ENCODE results near the gene TRIP13. TPM values are rescaled to one million over a fixed set of nuclear protein-coding genes. Genes with fewer than 3 reads are reported as not detected.
"Not testable (repeated sequence)": the region's sequence is repeated elsewhere in the genome, so short reads cannot be mapped to it uniquely, and the experiment has no call there.

The TRIP13 gene
- total RNA-seq, 1 donor from 2014 or later, result 5.8 TPM

DNA sequence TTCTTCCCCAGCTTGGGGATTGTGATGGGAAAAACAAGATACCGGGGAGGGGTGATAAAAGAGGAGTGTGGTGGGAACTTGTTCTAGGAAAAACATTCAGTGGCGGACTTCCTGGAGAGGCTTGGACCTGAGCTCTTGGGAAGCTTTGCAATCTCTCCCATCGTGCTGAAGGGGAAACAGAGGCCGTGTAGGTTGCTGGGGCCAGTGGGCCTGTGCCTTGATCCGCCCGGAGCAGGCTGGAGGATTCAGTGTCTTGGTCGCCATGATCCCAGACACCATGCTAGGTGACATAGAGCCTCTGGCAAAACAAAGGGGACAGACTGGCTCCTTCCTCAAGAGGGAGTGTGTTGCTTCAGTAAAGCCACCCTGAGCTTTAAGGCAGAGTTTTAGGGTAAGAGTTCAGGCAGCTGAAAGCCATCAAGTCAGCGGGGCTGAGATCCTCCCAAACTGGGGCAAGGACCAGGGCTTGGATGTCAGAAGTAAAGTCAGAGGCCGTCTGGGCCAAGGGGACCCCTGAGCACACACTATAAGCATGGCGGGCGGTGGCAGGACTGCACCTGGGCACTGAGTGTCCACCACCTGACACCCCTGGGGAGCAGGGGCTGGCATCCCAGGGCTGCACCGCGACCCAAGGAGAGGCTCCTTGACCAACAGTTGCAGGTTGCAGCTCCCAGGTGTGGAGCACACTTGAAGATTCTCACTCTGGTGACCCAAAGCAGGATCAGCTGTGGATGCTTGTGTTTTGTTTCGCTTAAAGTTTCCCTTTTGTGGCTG is 44.7 kb downstream of the TRIP13 start:
- no peak for DNase-seq

DNA sequence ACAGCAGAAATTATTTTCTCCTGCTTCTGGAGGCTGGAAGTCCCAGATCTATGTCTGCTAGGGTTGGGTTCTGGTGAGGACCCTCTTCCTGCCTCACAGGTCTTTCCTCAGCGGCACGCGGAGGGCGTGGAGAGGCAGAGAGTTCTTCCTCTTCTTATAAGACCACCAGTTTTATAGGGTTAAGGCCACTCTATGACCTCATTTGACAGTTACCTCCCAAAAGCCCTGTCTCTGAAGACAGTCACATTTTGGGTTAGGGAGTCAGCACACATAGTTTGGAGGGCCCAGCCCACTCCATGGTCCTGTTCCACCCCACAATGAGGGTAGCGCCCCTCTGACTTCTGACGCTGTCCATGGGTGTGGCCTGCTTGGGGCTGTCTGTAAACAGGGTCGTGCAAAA is 46.7 kb downstream of the TRIP13 start:
- DNase-seq, result no peak

DNA sequence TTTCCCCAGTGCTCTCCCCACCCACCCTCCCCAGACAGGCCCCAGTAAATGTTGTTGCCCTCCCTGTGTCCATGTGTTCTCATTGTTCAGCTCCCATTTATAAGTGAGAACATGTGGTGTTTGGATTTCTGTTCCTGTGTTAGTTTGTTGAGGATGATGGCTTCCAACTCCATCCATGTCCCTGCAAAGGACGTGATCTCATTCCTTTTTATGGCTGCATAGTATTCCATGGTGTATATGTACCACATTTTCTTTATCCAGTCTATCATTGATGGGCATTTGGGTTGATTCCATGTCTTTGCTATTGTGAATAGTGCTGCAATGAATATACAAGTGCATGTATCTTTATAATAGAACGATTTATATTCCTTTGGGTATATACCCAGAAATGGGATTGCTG is 48.1 kb downstream of the TRIP13 start:
- DNase-seq, result not testable (repeated sequence)

DNA sequence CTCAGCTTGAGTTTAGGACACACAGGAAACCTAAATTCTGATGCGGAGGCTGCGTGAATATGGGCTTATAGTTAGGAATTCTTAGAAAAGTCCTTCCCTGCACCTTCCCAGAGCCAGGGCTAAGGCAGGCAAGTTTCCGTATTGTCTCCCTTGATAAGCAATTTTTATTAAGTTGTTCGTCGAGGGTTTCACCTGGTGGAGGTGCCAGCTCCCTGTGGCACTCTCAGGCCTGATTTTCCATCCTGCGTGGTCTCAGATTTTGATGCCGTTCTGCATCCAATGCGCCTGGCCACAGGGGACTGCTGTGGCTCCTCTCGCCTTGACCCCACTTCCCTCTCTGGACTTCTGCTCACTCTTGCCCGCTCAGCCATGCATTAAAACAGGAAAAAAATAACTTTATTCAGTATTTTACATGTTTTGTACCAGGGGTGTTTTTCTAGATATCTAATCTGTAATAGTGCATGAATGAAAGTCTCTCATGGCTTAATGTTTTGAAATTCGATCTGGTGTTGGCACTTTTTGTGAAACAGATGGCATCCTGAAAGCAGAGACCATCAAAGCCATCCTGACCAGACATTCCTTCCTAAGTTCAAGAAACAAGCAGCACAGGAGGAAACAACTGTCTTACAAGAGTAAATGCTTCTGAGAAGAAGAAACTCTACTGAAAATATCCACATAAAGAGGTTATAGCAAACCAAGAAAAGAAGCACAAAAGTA is 50.7 kb downstream of the TRIP13 start:
- DNase-seq, result peak; percentile 70

DNA sequence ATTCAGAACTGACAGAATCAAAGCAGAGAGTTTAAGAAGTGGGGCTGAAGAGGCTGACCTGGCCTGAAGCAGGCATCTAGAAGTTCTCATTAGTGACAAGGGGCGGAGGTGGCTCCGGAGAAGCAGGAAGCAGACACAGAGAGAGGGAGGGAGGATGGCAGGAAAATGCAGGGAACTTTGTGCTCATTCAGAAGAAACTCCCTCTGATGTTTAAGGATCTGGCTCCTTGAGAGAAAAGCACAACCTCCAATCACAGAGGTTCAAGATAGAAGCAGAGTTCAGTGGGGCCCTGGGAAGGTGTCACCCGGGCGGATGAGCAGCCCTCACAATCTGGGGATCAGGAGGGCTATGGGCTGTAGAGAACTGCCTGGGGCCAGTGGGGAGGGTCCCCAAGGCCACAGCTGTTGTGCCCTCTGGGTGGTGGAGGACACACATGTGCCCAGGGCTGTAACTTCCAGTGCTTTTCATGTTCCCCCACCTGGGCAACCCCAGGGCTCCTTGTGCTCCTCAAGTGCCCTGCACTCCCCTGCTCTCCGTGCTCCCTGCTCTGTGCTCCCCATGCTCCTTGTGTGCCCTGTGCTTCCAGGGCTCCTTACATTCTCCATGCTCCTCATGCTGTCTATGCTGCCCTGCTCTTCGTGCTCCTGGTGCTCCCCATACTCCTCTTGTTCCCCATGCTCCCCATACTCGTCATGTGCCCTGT is 51.4 kb downstream of the TRIP13 start:
- no peak for DNase-seq

DNA sequence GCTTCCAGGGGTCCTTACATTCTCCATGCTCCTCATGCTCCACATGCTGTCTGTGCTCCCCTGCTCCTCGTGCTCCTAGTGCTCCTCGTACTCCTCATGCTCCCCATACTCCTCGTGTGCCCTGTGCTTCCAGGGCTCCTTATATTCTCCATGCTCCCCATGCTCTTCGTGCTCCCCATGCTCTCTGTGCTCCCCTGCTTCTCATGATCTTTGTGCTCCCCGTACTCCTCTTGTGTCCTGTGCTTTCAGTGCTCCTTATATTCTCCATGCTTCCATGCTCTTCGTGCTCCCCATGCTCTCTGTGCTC is 51.9 kb downstream of the TRIP13 start:
- no peak for DNase-seq

DNA sequence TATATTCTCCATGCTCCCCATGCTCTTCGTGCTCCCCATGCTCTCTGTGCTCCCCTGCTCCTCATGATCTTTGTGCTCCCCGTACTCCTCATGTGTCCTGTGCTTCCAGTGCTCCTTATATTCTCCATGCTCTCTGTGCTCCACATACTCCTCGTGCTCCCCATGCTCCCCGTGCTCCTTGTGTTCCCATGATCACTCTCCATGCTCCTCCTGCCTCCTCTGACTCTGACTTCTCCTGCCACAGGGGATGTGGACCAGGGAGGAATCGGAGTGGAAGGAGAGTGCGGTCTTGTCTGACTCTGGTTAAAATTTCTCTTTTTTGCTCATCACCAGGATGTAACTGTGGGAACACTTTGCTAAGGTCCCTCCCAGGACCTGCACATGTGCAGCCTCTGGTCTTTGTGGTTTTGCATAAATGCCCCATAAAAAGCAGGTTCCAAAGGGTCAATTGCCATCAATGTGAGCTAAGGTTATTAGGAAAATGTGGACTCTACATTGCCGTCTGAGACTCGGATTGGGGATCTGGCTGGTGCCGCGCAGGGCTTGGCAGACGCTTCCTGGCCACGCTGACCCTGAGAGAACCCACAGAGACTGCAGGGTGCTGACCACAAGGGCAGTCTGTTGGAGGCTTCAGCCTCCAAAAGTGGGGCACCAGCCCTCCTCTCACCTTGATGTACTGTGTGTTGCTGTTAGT is 52.5 kb downstream of the TRIP13 start:
- DNase-seq, result no peak

DNA sequence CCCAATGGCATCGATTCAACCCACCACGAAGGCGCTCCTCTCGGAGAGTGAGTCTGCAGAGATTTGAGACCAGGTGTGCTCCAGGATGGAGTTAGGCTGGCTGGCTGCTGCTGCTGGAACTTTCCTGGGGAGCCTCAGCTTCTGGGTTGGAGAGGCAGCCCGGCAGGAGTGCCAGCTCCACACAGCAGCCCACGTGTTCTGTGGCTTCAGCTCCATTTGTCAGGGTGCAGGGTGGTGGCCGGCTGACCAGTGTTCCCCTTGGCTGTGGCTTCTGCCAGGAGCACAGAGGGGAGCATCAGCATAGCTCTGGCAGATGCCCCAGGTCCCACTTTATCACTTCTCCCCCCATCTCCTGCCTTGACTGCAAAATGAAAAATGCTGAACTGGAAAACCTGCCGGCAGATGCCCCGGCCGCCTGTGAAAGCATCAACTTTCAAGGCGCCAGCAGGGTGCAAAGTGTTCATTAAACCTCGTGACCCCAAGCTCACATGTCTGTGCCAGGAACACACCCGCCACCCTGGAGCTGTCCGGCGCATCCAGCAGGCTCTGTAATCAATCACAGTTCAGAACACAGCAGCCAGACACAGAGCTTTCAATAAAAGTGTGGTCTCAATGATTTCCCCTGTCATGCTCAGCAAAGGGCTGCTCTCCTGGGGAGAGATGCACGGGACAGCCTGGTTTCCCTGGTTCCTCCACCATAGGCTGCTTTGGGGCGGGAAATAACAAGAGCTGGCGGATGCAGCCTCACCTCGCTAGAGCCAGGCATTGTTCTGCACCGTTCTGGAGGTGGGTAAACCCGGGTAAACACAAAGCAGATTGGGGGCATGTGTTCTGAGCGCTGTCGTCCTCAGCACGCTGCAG is 53.2 kb downstream of the TRIP13 start:
- no peak for DNase-seq

DNA sequence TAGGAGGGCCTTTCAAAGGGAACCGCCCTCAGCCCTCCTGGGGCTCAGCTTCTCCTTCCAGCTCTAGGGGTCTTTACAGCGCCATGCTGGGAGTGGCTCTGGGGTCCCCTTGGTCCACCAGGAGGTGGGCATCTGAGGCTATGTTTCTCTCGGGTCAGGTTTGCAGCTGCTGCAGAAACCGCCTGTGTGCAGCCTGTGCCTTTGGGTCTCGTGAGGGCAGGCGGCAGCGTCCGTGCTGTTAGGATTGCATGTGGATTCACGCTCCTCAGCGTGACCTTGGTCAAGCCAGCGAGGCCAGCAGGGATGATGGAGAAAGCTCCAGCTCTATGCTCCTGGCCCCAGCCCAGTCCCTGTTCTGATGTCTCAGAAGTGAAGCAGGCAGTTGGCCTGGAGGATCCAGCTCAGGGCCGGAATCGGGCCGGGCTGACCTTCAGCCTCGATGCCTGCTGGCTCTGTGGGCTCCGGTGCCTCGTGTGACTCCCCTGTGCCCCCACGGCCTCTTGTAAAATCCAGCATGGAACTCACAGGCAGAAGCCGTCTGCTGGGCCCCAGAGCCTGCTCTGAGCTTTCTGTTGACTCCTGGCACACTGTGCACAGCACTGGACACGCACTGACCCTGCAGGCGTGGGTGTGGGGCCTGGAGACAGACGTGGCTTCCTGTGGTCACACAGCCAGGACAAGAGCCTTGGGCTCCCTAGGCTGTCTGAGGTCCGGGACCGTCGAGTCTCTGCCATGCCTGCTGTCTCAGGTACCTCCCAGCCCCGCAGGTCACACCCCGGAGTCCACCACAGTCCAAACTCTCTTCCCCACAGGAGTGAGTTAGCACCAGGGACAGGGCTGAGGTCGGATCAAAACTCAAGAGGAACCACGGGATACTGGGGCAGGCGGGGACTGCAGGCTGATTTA is 54.3 kb downstream of the TRIP13 start:
- no peak for DNase-seq

DNA sequence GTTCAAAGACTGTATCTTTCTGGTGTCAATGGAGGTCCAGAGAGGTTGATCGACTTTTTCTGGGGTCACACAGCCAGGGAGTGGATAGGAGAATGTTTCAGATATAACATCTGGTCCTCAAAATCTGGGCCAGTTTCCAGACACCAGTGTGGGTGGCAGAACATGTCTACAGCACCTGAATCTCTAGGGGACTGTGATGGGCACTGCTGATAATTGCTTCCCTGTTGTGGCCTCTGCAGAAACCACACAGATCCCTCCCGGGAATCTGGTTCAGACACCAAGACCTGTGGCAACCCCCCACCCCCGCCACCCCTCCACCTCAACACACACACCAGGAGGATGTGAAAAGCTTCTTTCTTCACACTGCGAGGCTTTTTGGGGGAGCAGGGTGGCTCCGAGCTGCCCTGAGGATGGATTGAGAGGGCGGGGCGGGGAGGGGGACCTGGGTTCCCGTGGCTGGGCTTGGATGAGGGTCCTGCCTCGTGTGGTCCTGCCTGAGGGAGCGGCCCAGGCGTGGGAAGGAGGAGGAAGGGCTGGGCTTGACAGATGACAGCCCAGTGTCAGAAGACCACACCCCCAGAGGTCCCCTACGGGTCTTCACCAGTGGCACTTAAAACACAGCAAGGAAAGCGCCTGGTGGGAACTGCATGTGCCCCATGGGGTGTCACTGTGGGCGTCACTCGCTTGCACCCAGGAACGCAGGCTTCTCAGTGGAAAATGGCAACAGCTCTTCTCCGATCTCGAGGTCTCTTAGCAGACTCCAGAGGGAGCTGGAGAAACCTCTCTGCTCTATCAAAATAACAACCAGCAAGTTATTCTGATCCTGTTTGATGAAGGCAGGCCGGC is 55.2 kb downstream of the TRIP13 start:
- no peak for DNase-seq

DNA sequence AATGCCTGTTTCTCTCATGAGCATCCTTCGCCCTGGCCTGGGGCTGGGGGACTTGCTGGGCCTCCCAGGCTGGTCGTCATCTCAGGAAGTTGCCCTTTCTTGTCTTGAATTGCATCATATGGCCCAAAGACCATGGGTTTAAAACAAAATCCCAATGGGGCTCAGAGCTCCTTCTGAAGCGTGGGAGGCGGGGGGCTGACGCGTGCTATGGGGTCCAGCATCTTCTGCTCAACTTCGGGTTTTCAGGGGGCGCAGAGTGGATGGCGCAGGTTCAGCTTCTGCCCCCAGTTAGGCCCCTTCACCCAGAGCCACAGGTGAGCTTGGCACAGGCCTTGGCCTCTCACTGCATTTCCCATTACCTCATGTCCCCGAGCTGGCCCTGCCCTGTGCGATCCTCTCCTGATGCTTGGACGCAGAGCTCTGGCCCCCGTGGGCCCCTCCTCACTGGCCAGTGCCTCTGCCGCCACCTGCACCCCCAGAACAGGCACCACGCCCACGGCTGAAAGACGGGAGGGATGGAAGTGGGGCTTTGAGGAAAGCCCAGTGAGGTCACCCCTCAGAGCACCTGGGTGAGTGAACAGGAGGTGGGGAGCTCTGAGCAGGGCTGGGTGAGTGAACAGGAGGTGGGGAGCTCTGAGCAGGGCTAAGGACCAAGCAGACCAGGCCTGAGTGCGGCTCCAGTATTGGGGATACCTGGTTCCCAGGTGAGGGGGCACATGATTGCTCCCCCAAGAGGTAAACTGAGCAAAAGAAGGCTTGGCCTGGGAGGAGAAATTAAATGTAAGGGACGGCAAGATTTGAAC is 56.0 kb downstream of the TRIP13 start:
- no peak for DNase-seq

DNA sequence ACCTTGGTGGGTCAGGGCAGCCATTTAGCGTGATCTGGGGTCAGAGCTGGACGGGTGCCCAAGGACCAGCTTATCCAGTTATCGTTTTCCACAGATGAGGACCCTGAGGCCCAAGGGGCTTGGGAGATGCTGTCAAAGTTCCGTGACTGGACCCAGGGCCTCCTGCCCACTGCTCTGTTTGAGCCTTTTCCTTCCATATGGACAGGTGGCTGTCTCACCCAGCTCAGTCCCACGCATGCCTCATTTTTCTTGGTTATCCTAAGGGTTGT is 56.5 kb downstream of the TRIP13 start:
- no peak for DNase-seq

DNA sequence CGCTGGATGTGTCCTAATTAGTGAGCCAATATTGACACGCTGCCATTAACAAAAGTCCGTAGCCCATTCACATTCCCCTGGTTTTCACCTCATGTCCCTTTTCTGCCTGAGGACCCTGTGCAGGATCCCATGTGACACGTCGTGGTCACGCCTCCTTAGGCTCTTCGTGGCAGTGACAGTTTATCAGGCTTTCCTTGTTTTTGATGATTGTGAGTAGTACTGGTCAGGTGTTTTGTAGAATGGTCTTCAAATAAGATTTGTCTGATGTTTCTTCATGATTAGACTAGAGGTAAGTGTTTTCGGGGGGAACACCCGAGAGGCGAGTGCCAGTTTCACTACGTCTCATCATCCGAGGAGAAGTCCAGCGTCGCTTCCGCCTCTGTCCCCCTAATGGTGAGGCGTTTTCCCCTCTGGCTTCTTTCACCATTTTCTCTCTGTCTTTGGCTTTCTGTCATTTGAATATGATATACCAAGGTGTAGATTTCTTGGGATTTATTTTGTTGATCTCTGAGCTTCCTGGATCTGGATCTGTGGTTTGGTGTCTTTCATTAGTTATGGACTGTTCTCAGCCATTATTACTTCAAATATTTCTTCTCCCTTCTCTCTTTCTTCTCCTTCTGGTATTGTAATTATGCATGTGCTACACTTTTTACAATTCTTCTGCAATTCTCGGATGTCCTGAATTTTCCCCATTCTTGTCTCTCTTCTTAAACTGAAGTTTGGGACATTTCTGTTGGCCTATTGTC is 57.3 kb downstream of the TRIP13 start:
- DNase-seq, result no peak

DNA sequence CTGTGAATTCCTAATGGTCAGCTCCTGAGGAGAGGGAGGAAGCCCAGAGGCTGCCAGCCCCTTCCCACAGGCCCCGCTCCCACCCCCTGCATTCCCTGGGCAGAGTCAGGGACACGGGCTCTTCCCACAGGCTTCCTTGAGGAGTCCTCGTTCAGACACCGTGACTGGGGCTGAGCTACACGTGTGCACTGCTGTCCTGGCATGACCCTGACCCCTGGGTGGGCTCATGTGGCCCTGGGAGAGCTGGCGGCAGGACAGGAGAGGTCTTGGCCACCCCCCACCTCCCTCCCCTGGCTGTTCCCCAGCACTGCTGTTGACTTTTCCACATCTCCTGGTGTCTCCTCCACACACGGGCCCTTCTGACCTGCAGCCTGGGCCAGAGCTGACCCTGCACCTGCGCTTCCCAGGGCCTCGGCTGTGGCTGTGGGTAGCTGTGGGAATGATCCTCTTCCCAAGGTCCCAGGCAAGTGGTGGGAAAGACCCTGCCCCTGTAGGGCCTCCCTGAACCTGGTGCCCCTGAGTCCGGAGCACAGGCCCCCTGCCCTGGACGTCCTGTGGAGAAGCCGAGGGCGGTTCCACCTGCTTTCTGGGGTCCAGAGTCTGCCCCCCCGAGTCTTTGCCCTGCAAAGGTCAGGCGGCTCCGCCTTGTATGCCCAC is 59.4 kb downstream of the TRIP13 start:
- DNase-seq, result no peak

DNA sequence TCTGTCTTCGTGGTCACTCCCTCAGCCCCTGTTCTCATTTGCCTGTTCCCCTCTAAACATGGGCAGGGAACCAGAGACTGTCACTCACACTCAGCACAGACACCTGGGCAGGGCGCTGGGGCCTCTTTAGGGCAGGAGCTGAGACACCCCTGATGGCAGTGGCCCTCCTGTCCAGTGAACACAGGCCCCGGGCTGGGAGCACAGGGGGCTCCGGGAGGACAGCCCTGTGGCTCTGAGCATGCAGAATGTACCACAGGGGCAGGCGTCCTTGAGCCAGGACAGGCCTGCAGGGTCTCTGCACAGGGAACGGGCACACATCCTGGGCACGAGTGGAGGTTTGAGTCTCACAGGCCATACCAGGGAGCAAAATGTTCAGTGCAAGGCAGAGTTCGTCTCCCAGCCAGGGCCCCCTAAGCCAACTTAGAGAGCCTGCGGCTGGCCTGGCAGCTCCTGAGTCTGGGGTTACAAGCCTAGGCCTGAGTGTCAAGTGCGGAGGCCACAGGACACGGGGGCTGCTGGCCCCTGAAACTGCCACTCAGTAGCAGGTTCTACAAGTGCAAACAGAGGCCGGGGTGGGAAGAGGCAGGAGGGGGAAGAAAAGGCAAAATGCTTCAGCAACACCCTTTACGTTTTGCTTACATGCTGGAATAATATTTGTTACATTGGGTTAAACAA is 60.0 kb downstream of the TRIP13 start:
- DNase-seq, result no peak

DNA sequence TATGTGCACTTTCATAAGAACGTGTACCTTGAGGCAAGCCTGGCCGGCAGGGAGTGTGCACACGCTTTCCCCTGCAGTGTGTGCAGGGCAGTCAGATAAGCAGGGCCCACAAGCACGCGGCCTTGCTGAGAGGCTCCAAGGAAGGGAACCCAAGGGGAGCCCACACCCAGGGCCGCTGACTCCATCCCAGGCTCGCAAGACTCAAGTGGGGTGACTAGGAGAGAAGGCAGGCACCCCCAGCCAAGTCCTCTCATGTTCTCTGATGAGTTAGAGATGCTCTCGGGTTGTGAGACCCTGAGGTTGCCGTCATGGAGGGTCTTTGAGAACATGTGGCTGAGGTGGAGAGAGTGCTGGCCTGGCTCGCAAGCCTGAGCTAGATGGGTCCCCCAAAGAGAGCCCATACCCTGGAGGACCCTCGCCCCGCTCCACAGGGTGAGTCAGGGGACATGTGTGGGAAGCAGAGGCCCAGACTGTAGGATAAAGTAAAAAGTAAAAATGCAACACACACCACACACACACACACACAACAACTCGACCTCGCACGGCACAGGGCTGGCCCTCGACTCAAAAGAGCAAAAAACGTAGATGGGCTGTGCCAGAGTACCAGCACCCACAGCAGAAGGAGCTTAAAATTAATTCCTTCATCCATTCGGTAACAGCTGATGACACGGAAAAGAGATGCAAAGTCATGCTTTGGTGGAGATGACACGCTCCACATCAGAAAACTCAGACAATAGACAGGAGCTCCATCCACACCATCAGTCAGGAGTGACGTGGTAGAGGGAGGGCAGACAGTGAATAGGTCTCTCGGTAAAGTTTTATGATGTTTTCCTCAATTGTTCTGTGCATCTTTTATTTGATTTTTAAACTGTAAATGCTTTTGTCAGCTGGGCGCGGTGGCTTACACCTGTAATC is 61.1 kb downstream of the TRIP13 start:
- DNase-seq, result no peak

All from tongue (tissue), 2 donors.